Liver (tissue), 9 donors: ENCODE results near the gene SLC2A6. TPM values are rescaled to one million over a fixed set of nuclear protein-coding genes. Genes with fewer than 3 reads are reported as not detected.
A peak's percentile ranks its signal among the peaks of the same experiment; 100 is the strongest.

Source experiments
- DNase-seq: peaks from one replicate; pipeline ENCODE4 v3.0.0-alpha.2; 2017; ENCODE audit warnings: low spot score
- H3K27ac ChIP-seq, 2 donors: one replicate each; pipeline ENCODE4 v1.7.0; 2013; ENCODE audit warnings: inconsistent platforms in 2 of 2, low read length in 2 of 2, control low read depth in 1 of 2, low read depth in 1 of 2, mild to moderate bottlenecking in 1 of 2
- H3K27me3 ChIP-seq, 4 donors: one replicate each; pipeline versions ENCODE4 v1.6.1 to v1.7.0; 2013; ENCODE audit warnings: low read length in 3 of 4, inconsistent platforms in 1 of 4, mild to moderate bottlenecking in 1 of 4, moderate library complexity in 1 of 4; ENCODE audit not compliant: control insufficient read depth in 4 of 4, insufficient read depth in 4 of 4
- H3K36me3 ChIP-seq, 4 donors: one replicate each; pipeline versions ENCODE4 v1.6.1 to v1.7.0; 2013; ENCODE audit warnings: low read length in 3 of 4, mild to moderate bottlenecking in 3 of 4, low read depth in 1 of 4, moderate library complexity in 1 of 4; ENCODE audit not compliant: control insufficient read depth in 4 of 4, insufficient read depth in 3 of 4
- H3K4me1 ChIP-seq, 4 donors: one replicate each; pipeline versions ENCODE4 v1.6.1 to v1.7.0; 2013; ENCODE audit warnings: low read length in 3 of 4, mild to moderate bottlenecking in 3 of 4, moderate library complexity in 1 of 4; ENCODE audit not compliant: control insufficient read depth in 4 of 4, insufficient read depth in 4 of 4
- H3K4me3 ChIP-seq, 3 donors: one replicate each; pipeline versions ENCODE4 v1.6.1 to v1.7.0; 2013; ENCODE audit warnings: low read length in 3 of 3, control low read depth in 1 of 3, low read depth in 1 of 3, mild to moderate bottlenecking in 1 of 3
- H3K9ac ChIP-seq, 2 donors: one replicate each; pipeline ENCODE4 v1.7.0; 2013; ENCODE audit warnings: low read length in 2 of 2, mild to moderate bottlenecking in 2 of 2, moderate library complexity in 2 of 2, control low read depth in 1 of 2, low read depth in 1 of 2
- H3K9me3 ChIP-seq, 4 donors: one replicate each; pipeline versions ENCODE4 v1.6.1 to v1.7.0; 2013; ENCODE audit warnings: low read length in 3 of 4; ENCODE audit not compliant: control insufficient read depth in 4 of 4
- FOXA1 ChIP-seq: IDR thresholded peaks from 2 replicates; pipeline ENCODE4 v1.6.1; 2016; ENCODE audit warnings: antibody characterized with exemption
- FOXA2 ChIP-seq: IDR thresholded peaks from 2 replicates; pipeline ENCODE4 v1.6.1; 2016; ENCODE audit warnings: antibody characterized with exemption
- GABPA ChIP-seq, 2 donors: IDR thresholded peaks in 1 of 2; conservative IDR thresholded peaks in 1 of 2; 2 replicates each; pipeline ENCODE4 v1.6.1; 2016; ENCODE audit warnings: antibody characterized with exemption in 2 of 2, mild to moderate bottlenecking in 1 of 2, moderate library complexity in 1 of 2
- HNF4A ChIP-seq, 2 donors: conservative IDR thresholded peaks; 2 replicates each; pipeline ENCODE4 v1.6.1; 2016; ENCODE audit warnings: antibody characterized with exemption in 2 of 2, mild to moderate bottlenecking in 2 of 2
- HNF4G ChIP-seq: IDR thresholded peaks from 2 replicates; pipeline ENCODE4 v1.6.1; 2016; ENCODE audit warnings: antibody characterized with exemption
- JUND ChIP-seq, 2 donors: IDR thresholded peaks; 2 replicates each; pipeline ENCODE4 v1.6.1; 2016; ENCODE audit warnings: antibody characterized with exemption in 2 of 2
- NR2F2 ChIP-seq: IDR thresholded peaks from 2 replicates; pipeline ENCODE4 v1.6.1; 2016; ENCODE audit warnings: antibody characterized with exemption
- RAD21 ChIP-seq, 2 donors: IDR thresholded peaks; 2 replicates each; pipeline ENCODE4 v1.6.1; 2016; ENCODE audit warnings: antibody characterized with exemption in 2 of 2, mild to moderate bottlenecking in 2 of 2
- RXRA ChIP-seq, 2 donors: IDR thresholded peaks; 2 replicates each; pipeline ENCODE4 v1.6.1; 2017 to 2018; ENCODE audit warnings: antibody characterized with exemption in 2 of 2, mild to moderate bottlenecking in 1 of 2
- SP1 ChIP-seq: IDR thresholded peaks from 2 replicates; pipeline ENCODE4 v1.6.1; 2018; ENCODE audit warnings: antibody characterized with exemption, mild to moderate bottlenecking
- WGBS: extraction: QIAGEN DNeasy Blood & Tissue Kit; methylation state at CpG from one replicate; pipeline ENCODE4 v1.1.7; 2013; 5-methylcytosine and 5-hydroxymethylcytosine counted together
- polyA plus RNA-seq, 2 donors: library from polyadenylated mRNA; stranded (reverse) in 1 of 2; unstranded in 1 of 2; fragments of 200-250 nt in 1 of 2; fragments of >200 nt in 1 of 2; fragmentation: Nextera tagmentation in 1 of 2; extraction: Ambion mirVana in 1 of 2; gene quantifications; one replicate each; pipeline versions ENCODE4 v1.2.1 to v1.2.3, GENCODE V29; 2013 to 2015
- total RNA-seq, 2 donors: library from RNA; depleted of rRNA; stranded (reverse); fragments of >200 nt; gene quantifications; one replicate each; pipeline ENCODE4 v1.2.3, GENCODE V29; 2014
- TF ChIP-seq, protein P1 (sequence below): IDR thresholded peaks from 2 replicates; pipeline ENCODE4 v1.6.1; 2016; ENCODE audit warnings: antibody characterized with exemption
- TF ChIP-seq, protein P2 (sequence below): fragments of 150-350 bp; IDR thresholded peaks from 2 replicates; pipeline ENCODE4 v1.5.1; 2017; ENCODE audit warnings: improper control_type of control experiment, low read depth, low read length; ENCODE audit not compliant: missing input control
- TF ChIP-seq, protein P3 (sequence below): IDR thresholded peaks from 2 replicates; pipeline ENCODE4 v1.6.1; 2016; ENCODE audit warnings: antibody characterized with exemption
- TF ChIP-seq, protein P4 (sequence below): IDR thresholded peaks from 2 replicates; pipeline ENCODE4 v1.6.1; 2016; ENCODE audit warnings: antibody characterized with exemption, mild to moderate bottlenecking
- donor health status: healthy.
- donor health status: healthy.
- donor health status: healthy.
- donor health status: healthy.
- donor health status: healthy.

SLC2A6 gene
- total and polyA plus RNA-seq, 4 donors: 1.7 to 3.9 (median 2.3) TPM

DNA sequence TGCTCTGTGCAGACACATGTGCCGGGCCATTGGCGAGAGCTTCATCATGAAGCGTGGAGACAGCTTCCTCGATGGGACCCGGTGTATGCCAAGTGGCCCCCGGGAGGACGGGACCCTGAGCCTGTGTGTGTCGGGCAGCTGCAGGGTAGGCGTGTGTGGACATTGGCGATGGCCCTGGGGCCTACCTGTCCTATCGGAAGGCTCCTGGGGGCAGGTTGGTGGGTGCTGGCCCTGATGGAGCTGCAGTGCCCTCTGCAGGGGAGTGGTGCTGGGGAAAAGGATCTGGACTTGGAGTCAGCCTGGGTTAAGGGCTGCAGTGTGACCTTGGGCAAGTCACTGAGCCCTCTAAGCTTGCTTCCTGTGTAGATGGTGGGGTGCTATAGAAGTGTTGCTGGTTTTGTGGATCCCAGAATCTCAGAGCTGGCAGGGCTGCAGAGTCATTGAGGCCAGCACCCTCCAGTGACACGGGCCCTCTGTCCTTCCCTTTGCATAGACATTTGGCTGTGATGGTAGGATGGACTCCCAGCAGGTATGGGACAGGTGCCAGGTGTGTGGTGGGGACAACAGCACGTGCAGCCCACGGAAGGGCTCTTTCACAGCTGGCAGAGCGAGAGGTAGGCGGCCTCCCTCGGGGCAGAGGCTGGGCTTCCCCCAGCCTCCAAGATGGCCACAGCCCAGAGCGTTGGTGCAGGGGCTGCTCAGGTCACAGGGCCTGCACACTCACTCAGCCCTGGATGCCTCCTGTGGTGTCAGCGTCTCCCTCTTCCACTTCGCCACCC is 41.0 kb downstream of the SLC2A6 start:
- Histone ChIP-seq H3K36me3 (no peaks in the 10 kb centered on the region), H3K9me3 (no peaks in the 10 kb centered on the region), H3K4me1 (no peaks in the 10 kb centered on the region), H3K27ac (no peak overlapping the region), H3K9ac (no peak overlapping the region), H3K27me3 (no peaks in the 10 kb centered on the region), H3K4me3 (no peak overlapping the region)
- WGBS: 91% methylated on average over 20 of the region's 20 CpGs
- TF ChIP-seq RAD21 (IDR thresholded peaks at IDR 0.05): peak in 1 of 2 donors; percentile 19
- no peak for TF ChIP-seq NR2F2
- no peak for DNase-seq

DNA sequence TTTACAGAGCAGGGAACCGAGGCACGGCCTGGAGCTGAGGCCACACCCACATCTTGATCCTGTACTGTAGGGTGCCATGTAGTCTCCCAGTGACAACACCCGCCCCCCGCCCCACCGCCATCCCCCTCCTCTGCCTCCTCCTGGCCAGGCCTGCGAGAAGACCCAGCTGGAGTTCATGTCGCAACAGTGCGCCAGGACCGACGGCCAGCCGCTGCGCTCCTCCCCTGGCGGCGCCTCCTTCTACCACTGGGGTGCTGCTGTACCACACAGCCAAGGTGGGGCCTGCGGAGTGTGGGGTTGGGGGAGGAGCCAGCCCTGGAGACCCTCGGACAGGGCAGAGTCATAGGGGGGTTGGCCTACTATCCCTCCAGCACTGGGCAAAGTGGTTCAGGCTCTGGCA is 42.2 kb downstream of the SLC2A6 start:
- H3K9ac ChIP-seq: no peak overlapping the region
- TF ChIP-seq, protein P1, sequence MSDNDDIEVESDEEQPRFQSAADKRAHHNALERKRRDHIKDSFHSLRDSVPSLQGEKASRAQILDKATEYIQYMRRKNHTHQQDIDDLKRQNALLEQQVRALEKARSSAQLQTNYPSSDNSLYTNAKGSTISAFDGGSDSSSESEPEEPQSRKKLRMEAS: no peak
- no peak for TF ChIP-seq FOXA1
- no peak for TF ChIP-seq HNF4G
- TF ChIP-seq HNF4A (conservative IDR thresholded peaks at IDR 0.05): no peak
- no peak for TF ChIP-seq JUND (IDR thresholded peaks at IDR 0.05)
- no peak for TF ChIP-seq FOXA2
- TF ChIP-seq, protein P2, sequence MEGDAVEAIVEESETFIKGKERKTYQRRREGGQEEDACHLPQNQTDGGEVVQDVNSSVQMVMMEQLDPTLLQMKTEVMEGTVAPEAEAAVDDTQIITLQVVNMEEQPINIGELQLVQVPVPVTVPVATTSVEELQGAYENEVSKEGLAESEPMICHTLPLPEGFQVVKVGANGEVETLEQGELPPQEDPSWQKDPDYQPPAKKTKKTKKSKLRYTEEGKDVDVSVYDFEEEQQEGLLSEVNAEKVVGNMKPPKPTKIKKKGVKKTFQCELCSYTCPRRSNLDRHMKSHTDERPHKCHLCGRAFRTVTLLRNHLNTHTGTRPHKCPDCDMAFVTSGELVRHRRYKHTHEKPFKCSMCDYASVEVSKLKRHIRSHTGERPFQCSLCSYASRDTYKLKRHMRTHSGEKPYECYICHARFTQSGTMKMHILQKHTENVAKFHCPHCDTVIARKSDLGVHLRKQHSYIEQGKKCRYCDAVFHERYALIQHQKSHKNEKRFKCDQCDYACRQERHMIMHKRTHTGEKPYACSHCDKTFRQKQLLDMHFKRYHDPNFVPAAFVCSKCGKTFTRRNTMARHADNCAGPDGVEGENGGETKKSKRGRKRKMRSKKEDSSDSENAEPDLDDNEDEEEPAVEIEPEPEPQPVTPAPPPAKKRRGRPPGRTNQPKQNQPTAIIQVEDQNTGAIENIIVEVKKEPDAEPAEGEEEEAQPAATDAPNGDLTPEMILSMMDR: no peak
- TF ChIP-seq, protein P3, sequence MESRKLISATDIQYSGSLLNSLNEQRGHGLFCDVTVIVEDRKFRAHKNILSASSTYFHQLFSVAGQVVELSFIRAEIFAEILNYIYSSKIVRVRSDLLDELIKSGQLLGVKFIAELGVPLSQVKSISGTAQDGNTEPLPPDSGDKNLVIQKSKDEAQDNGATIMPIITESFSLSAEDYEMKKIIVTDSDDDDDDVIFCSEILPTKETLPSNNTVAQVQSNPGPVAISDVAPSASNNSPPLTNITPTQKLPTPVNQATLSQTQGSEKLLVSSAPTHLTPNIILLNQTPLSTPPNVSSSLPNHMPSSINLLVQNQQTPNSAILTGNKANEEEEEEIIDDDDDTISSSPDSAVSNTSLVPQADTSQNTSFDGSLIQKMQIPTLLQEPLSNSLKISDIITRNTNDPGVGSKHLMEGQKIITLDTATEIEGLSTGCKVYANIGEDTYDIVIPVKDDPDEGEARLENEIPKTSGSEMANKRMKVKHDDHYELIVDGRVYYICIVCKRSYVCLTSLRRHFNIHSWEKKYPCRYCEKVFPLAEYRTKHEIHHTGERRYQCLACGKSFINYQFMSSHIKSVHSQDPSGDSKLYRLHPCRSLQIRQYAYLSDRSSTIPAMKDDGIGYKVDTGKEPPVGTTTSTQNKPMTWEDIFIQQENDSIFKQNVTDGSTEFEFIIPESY: no peak
- no peak for TF ChIP-seq NR2F2
- TF ChIP-seq GABPA (IDR thresholded peaks at IDR 0.05 in 1 of 2, conservative IDR thresholded peaks at IDR 0.05 in 1 of 2): no peak
- no peak for TF ChIP-seq SP1
- TF ChIP-seq RXRA (IDR thresholded peaks at IDR 0.05): no peak
- TF ChIP-seq, protein P4, sequence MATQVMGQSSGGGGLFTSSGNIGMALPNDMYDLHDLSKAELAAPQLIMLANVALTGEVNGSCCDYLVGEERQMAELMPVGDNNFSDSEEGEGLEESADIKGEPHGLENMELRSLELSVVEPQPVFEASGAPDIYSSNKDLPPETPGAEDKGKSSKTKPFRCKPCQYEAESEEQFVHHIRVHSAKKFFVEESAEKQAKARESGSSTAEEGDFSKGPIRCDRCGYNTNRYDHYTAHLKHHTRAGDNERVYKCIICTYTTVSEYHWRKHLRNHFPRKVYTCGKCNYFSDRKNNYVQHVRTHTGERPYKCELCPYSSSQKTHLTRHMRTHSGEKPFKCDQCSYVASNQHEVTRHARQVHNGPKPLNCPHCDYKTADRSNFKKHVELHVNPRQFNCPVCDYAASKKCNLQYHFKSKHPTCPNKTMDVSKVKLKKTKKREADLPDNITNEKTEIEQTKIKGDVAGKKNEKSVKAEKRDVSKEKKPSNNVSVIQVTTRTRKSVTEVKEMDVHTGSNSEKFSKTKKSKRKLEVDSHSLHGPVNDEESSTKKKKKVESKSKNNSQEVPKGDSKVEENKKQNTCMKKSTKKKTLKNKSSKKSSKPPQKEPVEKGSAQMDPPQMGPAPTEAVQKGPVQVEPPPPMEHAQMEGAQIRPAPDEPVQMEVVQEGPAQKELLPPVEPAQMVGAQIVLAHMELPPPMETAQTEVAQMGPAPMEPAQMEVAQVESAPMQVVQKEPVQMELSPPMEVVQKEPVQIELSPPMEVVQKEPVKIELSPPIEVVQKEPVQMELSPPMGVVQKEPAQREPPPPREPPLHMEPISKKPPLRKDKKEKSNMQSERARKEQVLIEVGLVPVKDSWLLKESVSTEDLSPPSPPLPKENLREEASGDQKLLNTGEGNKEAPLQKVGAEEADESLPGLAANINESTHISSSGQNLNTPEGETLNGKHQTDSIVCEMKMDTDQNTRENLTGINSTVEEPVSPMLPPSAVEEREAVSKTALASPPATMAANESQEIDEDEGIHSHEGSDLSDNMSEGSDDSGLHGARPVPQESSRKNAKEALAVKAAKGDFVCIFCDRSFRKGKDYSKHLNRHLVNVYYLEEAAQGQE: no peak
- no peaks in the 10 kb centered on the region for H3K9me3 ChIP-seq
- H3K4me1 ChIP-seq: no peaks in the 10 kb centered on the region
- 86% methylated on average over 16 of the region's 16 CpGs for WGBS
- DNase-seq: no peak
- no peaks in the 10 kb centered on the region for H3K27me3 ChIP-seq
- no peak overlapping the region for H3K27ac ChIP-seq
- no peak overlapping the region for H3K4me3 ChIP-seq
- no peaks in the 10 kb centered on the region for H3K36me3 ChIP-seq
